Endothelial cell of umbilical vein (primary cell): ENCODE results near the gene LRRC39. TPM values are rescaled to one million over a fixed set of nuclear protein-coding genes. Genes with fewer than 3 reads are reported as not detected.

Source experiments
- BruUV-seq: library from RNA; stranded (reverse); fragments of 400-500 nt; replicated peaks from 2 replicates; lab custom pipeline; 2021; lab: Mats Ljungman, UMichigan
- CTCF ChIA-PET: fragments of 300-600, 350-600 bp; sonication (Branson Sonifier 250); formaldehyde crosslinking; loops from one replicate; lab custom pipeline; 2021; ENCODE audit warnings: antibody characterized with exemption, inconsistent platforms; lab: Charles Lee
- POLR2A ChIA-PET: fragments of 300-600, 350-600 bp; sonication (Branson Sonifier 250); formaldehyde crosslinking; loops from one replicate; lab custom pipeline; 2021; ENCODE audit warnings: antibody characterized with exemption, inconsistent platforms; lab: Charles Lee
- DNase-seq: peaks from one replicate; pipeline ENCODE4 v3.0.0-alpha.2; 2011; ENCODE audit warnings: low read depth, low spot score
- FAIRE-seq: peaks from 2 replicates; lab custom pipeline; 2011; peaks lifted over from hg19 to GRCh38; lab: Jason Lieb, UNC
- H2AFZ ChIP-seq: 2 replicates; pipeline ENCODE4 v1.6.0; 2012; ENCODE audit warnings: low read depth, low read length, control low read depth, inconsistent platforms
- H3K27ac ChIP-seq: 2 replicates; pipeline ENCODE4 v1.5.1; 2011; ENCODE audit warnings: low read depth, mild to moderate bottlenecking, control low read depth, low read length, moderate library complexity; ENCODE audit not compliant: insufficient read depth
- H3K27me3 ChIP-seq, 2 experiments: 2 replicates each; pipeline versions ENCODE4 v1.6.0 to v1.6.1; 2011; ENCODE audit warnings: low read length in 2 of 2, mixed read lengths in 1 of 2; ENCODE audit not compliant: control insufficient read depth in 2 of 2, insufficient read depth in 2 of 2
- H3K36me3 ChIP-seq, 2 experiments: 2 replicates in 1 of 2; 3 replicates in 1 of 2; pipeline ENCODE4 v1.5.1; 2011; ENCODE audit warnings: low read length in 2 of 2, mild to moderate bottlenecking in 1 of 2, moderate library complexity in 1 of 2; ENCODE audit not compliant: control insufficient read depth in 2 of 2, insufficient read depth in 2 of 2; ENCODE audit errors: extremely low read depth in 1 of 2
- H3K4me1 ChIP-seq: 3 replicates; pipeline ENCODE4 v1.5.1; 2011; ENCODE audit warnings: mild to moderate bottlenecking, low read length; ENCODE audit not compliant: control insufficient read depth, insufficient read depth; ENCODE audit errors: extremely low read depth
- H3K4me2 ChIP-seq: 2 replicates; pipeline ENCODE4 v1.6.1; 2011; ENCODE audit warnings: low read length, control low read depth, mixed read lengths; ENCODE audit not compliant: insufficient read depth
- H3K4me3 ChIP-seq, 3 experiments: fragments of 200-600 bp in 1 of 3; sonication (generic), shearing (Covaris generic) in 1 of 3; replicated peaks in 1 of 3; 2 replicates each; pipeline ENCODE4 v1.5.1; 2011 to 2016; ENCODE audit warnings: control low read depth in 3 of 3, low read length in 3 of 3, mild to moderate bottlenecking in 2 of 3, inconsistent platforms in 1 of 3, low read depth in 1 of 3, moderate library complexity in 1 of 3; ENCODE audit not compliant: insufficient read depth in 1 of 3
- H3K79me2 ChIP-seq: 2 replicates; pipeline ENCODE4 v1.6.0; 2012; ENCODE audit warnings: low read length, inconsistent platforms; ENCODE audit not compliant: control insufficient read depth, insufficient read depth
- H3K9ac ChIP-seq: replicated peaks from 2 replicates; pipeline ENCODE3; 2011; ENCODE audit warnings: low read length, control low read depth; ENCODE audit not compliant: insufficient read depth; ENCODE audit errors: extremely low read depth
- H3K9me1 ChIP-seq: replicated peaks from 3 replicates; pipeline ENCODE4 v1.6.0; 2011; ENCODE audit warnings: mild to moderate bottlenecking, low read length; ENCODE audit not compliant: control insufficient read depth, insufficient read depth; ENCODE audit errors: extremely low read depth
- H3K9me3 ChIP-seq: replicated peaks from 2 replicates; pipeline ENCODE4 v1.5.1; 2012; ENCODE audit warnings: low read length, inconsistent platforms; ENCODE audit not compliant: control insufficient read depth, insufficient read depth
- H4K20me1 ChIP-seq: replicated peaks from 2 replicates; pipeline ENCODE3; 2011; ENCODE audit warnings: mild to moderate bottlenecking, low read length; ENCODE audit not compliant: control insufficient read depth, insufficient read depth; ENCODE audit errors: extremely low read depth
- EZH2 ChIP-seq: IDR thresholded peaks from 2 replicates; pipeline ENCODE4 v1.6.1; 2012; ENCODE audit warnings: borderline replicate concordance, low read depth, mild to moderate bottlenecking, moderate library complexity, low read length, inconsistent platforms; ENCODE audit not compliant: severe bottlenecking
- FOS ChIP-seq: IDR thresholded peaks from 2 replicates; pipeline ENCODE4 v1.6.1; 2011; ENCODE audit warnings: mild to moderate bottlenecking, low read length, moderate library complexity, borderline replicate concordance; ENCODE audit not compliant: insufficient read depth
- GATA2 ChIP-seq: IDR thresholded peaks from 2 replicates; pipeline ENCODE4 v1.7.0; 2011; ENCODE audit warnings: low read depth, mild to moderate bottlenecking, moderate library complexity, mixed read lengths, low read length; ENCODE audit not compliant: insufficient read length, insufficient read depth
- JUN ChIP-seq: IDR thresholded peaks from 2 replicates; pipeline ENCODE4 v1.6.1; 2011; ENCODE audit warnings: borderline replicate concordance, low read depth; ENCODE audit not compliant: insufficient read length, insufficient read depth
- MAX ChIP-seq: IDR thresholded peaks from 2 replicates; pipeline ENCODE4 v1.6.1; 2011; ENCODE audit not compliant: insufficient read depth, insufficient read length
- MYC ChIP-seq: IDR thresholded peaks from one replicate; pipeline ENCODE4 v1.6.1; 2011; ENCODE audit warnings: mild to moderate bottlenecking, low read depth, low read length
- POLR2A ChIP-seq: IDR thresholded peaks from 2 replicates; pipeline ENCODE4 v1.6.1; 2012; ENCODE audit warnings: low read depth, mild to moderate bottlenecking, control low read depth, low read length
- POLR2AphosphoS5 ChIP-seq: IDR thresholded peaks from 2 replicates; pipeline ENCODE4 v1.6.1; 2012; ENCODE audit warnings: low read depth, mild to moderate bottlenecking, control low read depth, low read length, moderate library complexity; ENCODE audit not compliant: insufficient read depth
- dilution Hi-C: fragments of 300-500 bp; cut with MboI; formaldehyde crosslinking; loops from one replicate; pipeline ENCODE4 v1.15.0; 2019; ENCODE audit warnings: low sequenced_read_pairs; ENCODE audit not compliant: extremely low pct_ligation_motif_present
- intact Hi-C: fragments of 100-400 bp; cut with micrococcal nuclease; formaldehyde crosslinking; loops from one replicate; pipeline ENCODE4 v1.10.0; 2022
- polyA plus RNA-seq, 4 experiments: library from polyadenylated mRNA; depleted of rRNA in 3 of 4; stranded (reverse) in 3 of 4; unstranded in 1 of 4; fragments of >200 nt; gene quantifications; 2 replicates each; pipeline versions ENCODE4 v1.2.1 to v1.2.3, GENCODE V29; 2011 to 2012; ENCODE audit warnings: missing spikeins in 1 of 4
- total RNA-seq: library from RNA; stranded (reverse); gene quantifications from 2 replicates; pipeline ENCODE4 v1.2.3, GENCODE V29; 2021

Gene LRRC39
- total and polyA plus RNA-seq, 2 donors (not counting 3 experiments of a cell fraction or from before 2014, with no cell fraction given), result 0.40 to 0.65 TPM

- Histone ChIP-seq H2AFZ (no peak overlapping the region), H4K20me1 (no peaks in the 10 kb centered on the region), H3K4me2 (no peak overlapping the region), H3K27me3 (no peaks in the 10 kb centered on the region), H3K4me1 (peaks cover 24% of the 10 kb centered on the region), H3K9ac (no peak overlapping the region), H3K9me1 (no peaks in the 10 kb centered on the region), H3K4me3 (no peak overlapping the region), H3K27ac (no peak overlapping the region), H3K9me3 (no peaks in the 10 kb centered on the region), H3K36me3 (peaks cover 2 to 14% of the 10 kb centered on the region in 2 experiments), H3K79me2 (peaks cover 32% of the 10 kb centered on the region)
- intact Hi-C loops, result loop anchor here (5.0 to 10.0 kb wide), 3 partner anchors 163 to 760 kb away; partner anchors contain the start of genes EXTL2 and SLC30A7
- FAIRE-seq (no peak), DNase-seq (no peak)
- POLR2A ChIA-PET, result no interaction called here
- BruUV-seq, result no TSS peak
- CTCF ChIA-PET, result no interaction called here
- TF ChIP-seq MAX (no peak), POLR2AphosphoS5 (no peak), JUN (no peak), MYC (no peak), POLR2A (no peak), FOS (no peak), EZH2 (no peak), GATA2 (no peak)
- dilution Hi-C loops, result no loop called here
Measured at GRCh38 chr1:100134872-100135271, 43.2 kb downstream of the LRRC39 start.
